ENCODE measurements around the gene BCAS1. TPM values are rescaled to one million over a fixed set of nuclear protein-coding genes. Genes with fewer than 3 reads are reported as not detected.

The BCAS1 gene
- total RNA-seq, 6 experiments from 2014 or later, result 0.07 to 0.43 (median 0.15) TPM; not detected in 2

DNA sequence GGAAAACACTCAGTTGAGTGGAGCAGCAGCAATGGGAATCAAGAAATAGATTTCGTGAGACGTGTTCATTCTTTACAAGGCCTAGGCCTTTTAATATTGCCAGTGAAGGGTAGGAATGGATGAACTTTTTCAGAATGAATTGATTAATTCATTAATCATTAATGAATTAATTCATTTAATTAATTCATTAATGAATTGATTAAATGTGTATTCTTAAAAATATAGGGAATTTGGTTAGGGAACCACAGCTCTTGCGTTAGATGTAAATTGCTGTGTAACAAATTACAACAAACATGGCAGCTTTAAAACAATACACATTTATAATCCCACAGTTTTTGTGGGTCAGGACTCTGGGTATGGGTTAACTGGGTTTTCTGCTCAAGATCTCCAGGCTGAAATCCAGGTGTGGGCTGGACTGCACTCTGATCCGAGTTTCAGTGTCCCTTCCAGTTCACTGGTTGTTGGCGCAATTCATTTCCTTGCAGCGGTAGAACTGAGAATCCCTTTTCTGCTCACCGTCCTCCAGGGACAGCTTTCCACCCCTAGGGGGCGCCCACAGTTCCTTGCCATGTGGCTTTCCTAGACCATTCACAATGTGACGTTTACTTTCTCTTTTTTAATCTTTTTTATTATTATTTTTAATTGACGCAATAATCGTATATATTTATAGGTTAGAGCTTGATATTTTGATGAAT, 32.8 kb upstream of the BCAS1 start:
- no peaks in the 10 kb centered on the region for H3K9me3 ChIP-seq
- peaks cover 0 to 51% (median 22%) of the 10 kb centered on the region in 4 donors for H3K4me1 ChIP-seq
- ATAC-seq (peak; percentile 75 to 85 (median 76)), DNase-seq (peak; percentile 89 to 95 (median 95))
- H3K27ac ChIP-seq, result peak overlapping the region; percentile 64 to 95 (median 67)
- H3K27me3 ChIP-seq, result no peaks in the 10 kb centered on the region
- 14% methylated on average over 11 of the region's 11 CpGs for WGBS (ENCODE audit: insufficient coverage, low coverage, low lambda C conversion rate, missing lambda C conversion rate)
- intact Hi-C loops (cut with DNase I), result no loop called here
- TF ChIP-seq, protein P1, sequence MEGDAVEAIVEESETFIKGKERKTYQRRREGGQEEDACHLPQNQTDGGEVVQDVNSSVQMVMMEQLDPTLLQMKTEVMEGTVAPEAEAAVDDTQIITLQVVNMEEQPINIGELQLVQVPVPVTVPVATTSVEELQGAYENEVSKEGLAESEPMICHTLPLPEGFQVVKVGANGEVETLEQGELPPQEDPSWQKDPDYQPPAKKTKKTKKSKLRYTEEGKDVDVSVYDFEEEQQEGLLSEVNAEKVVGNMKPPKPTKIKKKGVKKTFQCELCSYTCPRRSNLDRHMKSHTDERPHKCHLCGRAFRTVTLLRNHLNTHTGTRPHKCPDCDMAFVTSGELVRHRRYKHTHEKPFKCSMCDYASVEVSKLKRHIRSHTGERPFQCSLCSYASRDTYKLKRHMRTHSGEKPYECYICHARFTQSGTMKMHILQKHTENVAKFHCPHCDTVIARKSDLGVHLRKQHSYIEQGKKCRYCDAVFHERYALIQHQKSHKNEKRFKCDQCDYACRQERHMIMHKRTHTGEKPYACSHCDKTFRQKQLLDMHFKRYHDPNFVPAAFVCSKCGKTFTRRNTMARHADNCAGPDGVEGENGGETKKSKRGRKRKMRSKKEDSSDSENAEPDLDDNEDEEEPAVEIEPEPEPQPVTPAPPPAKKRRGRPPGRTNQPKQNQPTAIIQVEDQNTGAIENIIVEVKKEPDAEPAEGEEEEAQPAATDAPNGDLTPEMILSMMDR (IDR thresholded peaks at IDR 0.05), result peak; percentile 80 to 99 (median 96)
- TF ChIP-seq POLR2A (IDR thresholded peaks at IDR 0.05), result no peak
- H3K36me3 ChIP-seq, result no peaks in the 10 kb centered on the region
- peak overlapping the region; percentile 7 to 27 (median 15) for H3K4me3 ChIP-seq

DNA sequence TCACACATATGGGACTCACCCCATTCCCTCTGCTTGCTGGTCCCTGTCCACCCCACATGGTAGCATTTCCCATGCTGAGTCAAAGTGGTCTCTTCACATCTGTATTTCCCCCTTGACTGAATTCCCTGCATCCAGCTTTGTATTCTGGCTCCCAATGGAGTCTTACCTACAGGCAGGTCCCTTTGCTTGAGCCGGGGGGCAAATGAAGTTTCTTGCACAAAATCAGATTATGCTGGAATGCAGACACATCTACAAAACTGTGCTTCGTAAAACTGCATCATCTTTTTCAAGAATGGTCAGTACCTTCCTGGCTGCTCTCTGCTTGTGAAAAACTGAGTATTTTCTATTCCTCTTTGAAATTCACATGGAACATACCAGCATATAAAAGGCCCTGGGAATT, 32.1 kb upstream of the BCAS1 start:
- no peak for ATAC-seq
- TF ChIP-seq, protein P1 (IDR thresholded peaks at IDR 0.05), result no peak
- TF ChIP-seq POLR2A (IDR thresholded peaks at IDR 0.05), result no peak
- H3K27me3 ChIP-seq, result no peaks in the 10 kb centered on the region
- H3K27ac ChIP-seq, result peak overlapping the region in 2 of 3 donors; percentile 32 to 95
- WGBS (ENCODE audit: insufficient coverage, low coverage, low lambda C conversion rate, missing lambda C conversion rate), result 100% methylated on average over 2 of the region's 2 CpGs
- H3K4me3 ChIP-seq, result no peak overlapping the region
- H3K9me3 ChIP-seq, result no peaks in the 10 kb centered on the region
- intact Hi-C loops (cut with DNase I), result no loop called here
- H3K4me1 ChIP-seq, result peaks cover 0 to 46% (median 19%) of the 10 kb centered on the region in 4 donors
- no peaks in the 10 kb centered on the region for H3K36me3 ChIP-seq
- DNase-seq, result no peak

DNA sequence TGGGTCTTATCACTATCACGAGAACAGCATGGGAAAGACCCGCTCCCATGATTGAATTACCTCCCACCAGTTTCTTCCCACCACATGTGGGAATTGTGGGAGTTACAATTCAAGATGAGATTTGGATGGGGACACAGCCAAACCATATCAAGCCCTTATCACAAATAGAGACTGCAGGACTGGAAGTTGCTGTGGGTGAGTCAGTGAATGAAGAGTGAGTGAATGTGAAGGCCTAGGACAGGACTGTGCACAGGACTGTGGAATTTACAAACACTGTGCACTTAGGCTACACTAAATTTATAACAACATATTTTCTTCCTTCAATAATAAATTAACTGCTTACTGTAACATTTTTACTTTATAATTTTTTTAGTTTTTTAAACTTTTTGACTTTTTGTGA, 30.2 kb upstream of the BCAS1 start:
- intact Hi-C loops (cut with DNase I), result no loop called here

DNA sequence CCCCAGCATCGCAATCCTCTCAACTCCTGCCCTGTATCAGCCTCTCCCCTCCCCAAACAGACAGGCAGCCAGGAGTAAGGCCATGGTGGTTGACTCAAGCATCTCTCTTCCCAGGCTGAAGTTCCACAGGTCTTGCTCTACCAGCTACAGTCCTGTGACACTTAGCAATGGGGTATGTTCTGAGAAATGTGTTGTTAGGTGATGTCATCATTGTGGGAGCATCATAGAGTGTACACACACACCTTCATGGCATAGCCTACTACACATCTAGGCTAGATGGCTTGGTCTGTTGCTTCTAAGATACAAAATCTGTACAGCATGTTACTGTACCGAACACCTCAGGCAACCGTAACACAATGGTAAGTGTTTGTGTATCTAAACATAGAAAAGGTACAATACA, 29.5 kb upstream of the BCAS1 start:
- no peak for ATAC-seq
- 95% methylated on average over 3 of the region's 3 CpGs for WGBS (ENCODE audit: insufficient coverage, low coverage, low lambda C conversion rate, missing lambda C conversion rate)
- Histone ChIP-seq H3K27ac (no peak overlapping the region), H3K4me3 (no peak overlapping the region), H3K4me1 (peaks cover 0 to 21% (median 7%) of the 10 kb centered on the region in 4 donors), H3K36me3 (no peaks in the 10 kb centered on the region), H3K9me3 (no peaks in the 10 kb centered on the region), H3K27me3 (no peaks in the 10 kb centered on the region)
- intact Hi-C loops (cut with DNase I), result loop anchor here (2.0 to 10.0 kb wide), 3 partner anchors 99 to 565 kb away; no protein-coding TSS in a partner anchor
- TF ChIP-seq, protein P1 (IDR thresholded peaks at IDR 0.05), result no peak
- TF ChIP-seq POLR2A (IDR thresholded peaks at IDR 0.05), result no peak
- no peak for DNase-seq

More for the DNA sequence above, 30.2 kb upstream of the BCAS1 start:
- DNase-seq, result no peak
- no peak for ATAC-seq
- no peaks in the 10 kb centered on the region for H3K27me3 ChIP-seq
- H3K4me1 ChIP-seq, result peaks cover 0 to 28% (median 9%) of the 10 kb centered on the region in 4 donors
- no peaks in the 10 kb centered on the region for H3K9me3 ChIP-seq
- no CpG with 5 or more reads among the region's 2 CpGs for WGBS (ENCODE audit: insufficient coverage, low coverage, low lambda C conversion rate, missing lambda C conversion rate)
- TF ChIP-seq POLR2A (IDR thresholded peaks at IDR 0.05), result no peak
- TF ChIP-seq, protein P1 (IDR thresholded peaks at IDR 0.05), result no peak
- H3K27ac ChIP-seq, result no peak overlapping the region
- no peak overlapping the region for H3K4me3 ChIP-seq
- no peaks in the 10 kb centered on the region for H3K36me3 ChIP-seq

Measured in right lobe of liver (tissue), 6 donors.